Left kidney (tissue), 2 donors: ENCODE measurements around the gene FAM20B. TPM values are rescaled to one million over a fixed set of nuclear protein-coding genes. Genes with fewer than 3 reads are reported as not detected.
"Not testable (repeated sequence)": the region's sequence is repeated elsewhere in the genome, so short reads cannot be mapped to it uniquely, and the experiment has no call there.

ENCODE experiments used
- DNase-seq: peaks from one replicate; pipeline ENCODE4 v3.0.0-alpha.2; 2013
- polyA plus RNA-seq: library from polyadenylated mRNA; unstranded; fragments of 120-200 nt; gene quantifications from one replicate; pipeline ENCODE4 v1.2.1, GENCODE V29; 2013; ENCODE audit not compliant: insufficient read length

Gene FAM20B
- polyA plus RNA-seq, 1 donor: 47.5 TPM

- DNase-seq: no peak
These were observed 8.0 kb upstream of the FAM20B start for GRCh38 chr1:179017383-179018326.

GRCh38 chr1:179021873-179022272, 3.8 kb upstream of the FAM20B start:
- no peak for DNase-seq

- DNase-seq: no peak
These were observed 1.6 kb upstream of the FAM20B start for GRCh38 chr1:179023946-179024650.

GRCh38 chr1:179025975-179026812, 500 bp downstream of the FAM20B start:
- DNase-seq: peak; percentile 57

GRCh38 chr1:179026813-179027669, 1.3 kb downstream of the FAM20B start:
- DNase-seq: no peak

- DNase-seq: no peak
These were observed 3.6 kb downstream of the FAM20B start for GRCh38 chr1:179029321-179029759.

- DNase-seq: no peak
These were observed 4.4 kb downstream of the FAM20B start for GRCh38 chr1:179030130-179030529.

- DNase-seq: no peak
These were observed 5.0 kb downstream of the FAM20B start for GRCh38 chr1:179030683-179031082.

GRCh38 chr1:179031284-179031683, 5.6 kb downstream of the FAM20B start:
- no peak for DNase-seq

- DNase-seq: no peak
These were observed 6.3 kb downstream of the FAM20B start for GRCh38 chr1:179031855-179032513.

- no peak for DNase-seq
These were observed 9.0 kb downstream of the FAM20B start for GRCh38 chr1:179034720-179035119.

- no peak for DNase-seq
These were observed 11.3 kb downstream of the FAM20B start for GRCh38 chr1:179036844-179037465.

GRCh38 chr1:179038528-179039281, 13.0 kb downstream of the FAM20B start:
- no peak for DNase-seq

GRCh38 chr1:179039502-179040174, 13.9 kb downstream of the FAM20B start:
- DNase-seq: not testable (repeated sequence)

GRCh38 chr1:179040175-179040551, 14.5 kb downstream of the FAM20B start:
- DNase-seq: not testable (repeated sequence)

GRCh38 chr1:179042087-179042486, 16.4 kb downstream of the FAM20B start:
- DNase-seq: no peak

- no peak for DNase-seq
These were observed 17.0 kb downstream of the FAM20B start for GRCh38 chr1:179042700-179043099.

- no peak for DNase-seq
These were observed 17.6 kb downstream of the FAM20B start for GRCh38 chr1:179043266-179043665.

- DNase-seq: no peak
These were observed 18.2 kb downstream of the FAM20B start for GRCh38 chr1:179043907-179044306.
